HepG2 (cell line): Measurements from ENCODE around the gene DHFR. TPM values are rescaled to one million over a fixed set of nuclear protein-coding genes. Genes with fewer than 3 reads are reported as not detected.

Experiments used
- ATAC-seq: fragments of 200-7000 bp; cut with Tn5 transposase; 3 replicates; pipeline ENCODE4 v1.9.1; 2020; ENCODE audit warnings: mild to moderate bottlenecking, moderate library complexity
- BruUV-seq: library from RNA; stranded (reverse); fragments of 400-500 nt; replicated peaks from 2 replicates; lab custom pipeline; 2021; lab: Mats Ljungman, UMichigan
- CTCF ChIA-PET: fragments of 300-600 bp; formaldehyde crosslinking; extraction: SDS; loops from one replicate; lab custom pipeline; 2021; ENCODE audit warnings: low total read pairs, inconsistent platforms, low intra/inter-chr PET ratio; lab: Yijun Ruan, JAX
- POLR2A ChIA-PET: fragments of 350-600 bp; sonication (Branson Sonifier 250); formaldehyde crosslinking; loops from one replicate; lab custom pipeline; 2020; ENCODE audit warnings: antibody characterized with exemption, inconsistent platforms; lab: Yijun Ruan, JAX
- DNase-seq: peaks from one replicate; pipeline ENCODE4 v3.0.0-alpha.2; 2015; ENCODE audit warnings: low spot score
- FAIRE-seq: peaks from 3 replicates; lab custom pipeline; 2011; peaks lifted over from hg19 to GRCh38; lab: Jason Lieb, UNC
- H2AFZ ChIP-seq: one replicate; pipeline ENCODE4 v1.6.1; 2011; ENCODE audit warnings: low read length, inconsistent platforms
- H3K27ac ChIP-seq: fragments of 300-600 bp; 3 replicates; pipeline ENCODE4 v1.8.0; 2011; ENCODE audit warnings: mixed run types, mild to moderate bottlenecking, mixed read lengths, low read length, inconsistent platforms; ENCODE audit not compliant: insufficient read depth; ENCODE audit errors: extremely low read length
- H3K27me3 ChIP-seq, 2 experiments: fragments of 200-600 bp in 1 of 2; 2 replicates in 1 of 2; 3 replicates in 1 of 2; pipeline versions ENCODE4 v1.6.0 to v1.8.0; 2011; ENCODE audit warnings: low read length in 2 of 2, mild to moderate bottlenecking in 2 of 2, moderate library complexity in 2 of 2, inconsistent platforms in 1 of 2; ENCODE audit not compliant: insufficient read depth in 2 of 2, control insufficient read depth in 1 of 2
- H3K36me3 ChIP-seq, 2 experiments: fragments of 200-600 bp in 1 of 2; replicated peaks in 1 of 2; 2 replicates in 1 of 2; 3 replicates in 1 of 2; pipeline versions ENCODE4 v1.5.1 to v1.8.0; 2011; ENCODE audit warnings: low read length in 2 of 2, inconsistent platforms in 1 of 2; ENCODE audit not compliant: insufficient read depth in 2 of 2, control insufficient read depth in 1 of 2
- H3K4me1 ChIP-seq: 2 replicates; pipeline ENCODE4 v1.5.1; 2012; ENCODE audit warnings: low read length, inconsistent platforms; ENCODE audit not compliant: insufficient read depth
- H3K4me2 ChIP-seq: 2 replicates; pipeline ENCODE4 v1.6.0; 2011; ENCODE audit warnings: low read depth, low read length, inconsistent platforms
- H3K4me3 ChIP-seq, 3 experiments: fragments of 200-600 bp in 1 of 3; sonication (generic), shearing (Covaris generic) in 1 of 3; replicated peaks in 1 of 3; 2 replicates each; pipeline ENCODE4 v1.5.1; 2011 to 2016; ENCODE audit warnings: low read length in 3 of 3, inconsistent platforms in 2 of 3, low read depth in 2 of 3, mild to moderate bottlenecking in 2 of 3, control low read depth in 1 of 3, mixed read lengths in 1 of 3; ENCODE audit not compliant: insufficient read depth in 1 of 3
- H3K79me2 ChIP-seq: one replicate; pipeline ENCODE4 v1.6.1; 2011; ENCODE audit warnings: low read length, inconsistent platforms; ENCODE audit not compliant: insufficient read depth
- H3K9ac ChIP-seq: 2 replicates; pipeline ENCODE4 v1.6.0; 2011; ENCODE audit warnings: mild to moderate bottlenecking, low read depth, low read length, inconsistent platforms; ENCODE audit not compliant: insufficient read depth
- H3K9me3 ChIP-seq: 2 replicates; pipeline ENCODE4 v1.5.1; 2012; ENCODE audit warnings: mild to moderate bottlenecking, low read length
- H4K20me1 ChIP-seq: 2 replicates; pipeline ENCODE4 v1.6.0; 2011; ENCODE audit warnings: inconsistent platforms, mild to moderate bottlenecking, low read length, moderate library complexity; ENCODE audit not compliant: insufficient read depth
- CCAR2 ChIP-seq: fragments of 200-400 bp; formaldehyde crosslinking; optimal IDR thresholded peaks from 2 replicates; pipeline ENCODE3; 2018; ENCODE audit warnings: low read depth, mild to moderate bottlenecking, low read length, moderate library complexity
- ISL2 ChIP-seq: sonication (generic); formaldehyde crosslinking; IDR thresholded peaks from 2 replicates; pipeline ENCODE4 v1.5.0; 2020; ENCODE audit warnings: missing genetic modification reagents
- KMT2B ChIP-seq: IDR thresholded peaks from 2 replicates; pipeline ENCODE4 v1.6.1; 2016; ENCODE audit warnings: missing genetic modification reagents, missing compliant biosample characterization
- MIER3 ChIP-seq: IDR thresholded peaks from 2 replicates; pipeline ENCODE4 v1.6.1; 2016; ENCODE audit warnings: missing compliant biosample characterization, borderline replicate concordance
- RERE ChIP-seq: IDR thresholded peaks from 2 replicates; pipeline ENCODE4 v1.6.1; 2016; ENCODE audit warnings: low read depth, missing genetic modification reagents, missing compliant biosample characterization
- ZFP62 ChIP-seq: sonication (generic); formaldehyde crosslinking; IDR thresholded peaks from 2 replicates; pipeline ENCODE4 v1.4.0; 2020; ENCODE audit warnings: missing genetic modification reagents
- ZNF512B ChIP-seq: sonication (generic); formaldehyde crosslinking; IDR thresholded peaks from 2 replicates; pipeline ENCODE4 v1.5.1; 2020; ENCODE audit warnings: missing genetic modification reagents, mild to moderate bottlenecking, borderline replicate concordance
- ZNF770 ChIP-seq: sonication (generic); formaldehyde crosslinking; IDR thresholded peaks from 2 replicates; pipeline ENCODE4 v1.5.0; 2020; ENCODE audit warnings: mild to moderate bottlenecking, missing genetic modification reagents
- WGBS: methylation state at CpG from one replicate; pipeline ENCODE4 v1.1.6; 2017; ENCODE audit warnings: low lambda C conversion rate; 5-methylcytosine and 5-hydroxymethylcytosine counted together
- in situ Hi-C: cut with HindIII; loops from 2 replicates; pipeline ENCODE4 v1.10.0; 2017; ENCODE audit warnings: low pct_unique_long_range_greater_than_20kb; ENCODE audit not compliant: extremely low pct_ligation_motif_present
- intact Hi-C: fragments of 100-400 bp; cut with micrococcal nuclease; formaldehyde crosslinking; loops from one replicate; pipeline ENCODE4 v1.10.0; 2022; ENCODE audit not compliant: unreplicated experiment
- polyA plus RNA-seq, 8 experiments: library from polyadenylated mRNA; depleted of rRNA in 3 of 8; stranded (reverse) in 7 of 8; unstranded in 1 of 8; fragments of >200 nt; fragmentation: Illumina TruSeq in 4 of 8; extraction: Trizol in 4 of 8; gene quantifications; 2 replicates each; pipeline versions ENCODE4 v1.2.1 to v1.2.3, GENCODE V29; 2011 to 2016; ENCODE audit warnings: low read depth in 4 of 8, missing spikeins in 1 of 8, mixed read lengths in 1 of 8; ENCODE audit not compliant: insufficient read depth in 1 of 8
- total RNA-seq, 5 experiments: library from RNA; depleted of rRNA; stranded (reverse); fragments of >200 nt; fragmentation: Illumina TruSeq; extraction: Trizol; gene quantifications; 2 replicates each; pipeline ENCODE4 v1.2.3, GENCODE V29; 2016; ENCODE audit warnings: low read depth in 1 of 5
- TF ChIP-seq, protein P1 (sequence below), 2 experiments: fragments of 450-650 bp in 1 of 2; sonication (generic) in 1 of 2; formaldehyde crosslinking; IDR thresholded peaks; 2 replicates each; pipeline versions ENCODE4 v1.5.0 to v1.8.0; 2020 to 2022; ENCODE audit warnings: mild to moderate bottlenecking in 1 of 2, missing genetic modification reagents in 1 of 2

DHFR gene
- total and polyA plus RNA-seq, 2 of the 13 experiments (the other 11 are each of a cell fraction or from before 2014, with no cell fraction given): 22.8 to 59.0 TPM

DNA sequence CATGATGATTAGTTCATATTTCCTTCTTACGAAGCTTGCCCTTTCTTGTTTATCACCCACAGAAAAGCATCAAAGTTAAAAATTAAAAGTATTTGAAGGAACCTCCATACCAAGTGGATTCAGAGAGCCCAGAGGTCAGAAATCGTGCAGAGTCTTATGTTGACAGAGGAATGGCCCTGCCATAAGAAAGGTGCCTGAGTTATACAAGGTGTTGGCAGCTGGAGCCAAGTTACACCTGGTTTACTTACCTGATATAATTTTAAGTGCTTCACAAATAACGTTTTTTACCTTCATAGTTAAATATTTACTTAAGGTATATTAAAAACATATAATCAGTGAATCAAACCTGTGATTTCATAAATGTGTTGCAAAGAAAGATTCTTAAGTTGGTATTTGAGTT, 42.3 kb upstream of the DHFR start (continued):
- TF ChIP-seq ZNF512B (CRISPR knock-in tag): no peak
- TF ChIP-seq CCAR2: no peak
- no peak for TF ChIP-seq MIER3
- TF ChIP-seq ZNF770 (CRISPR knock-in tag): no peak
- TF ChIP-seq, protein P1, sequence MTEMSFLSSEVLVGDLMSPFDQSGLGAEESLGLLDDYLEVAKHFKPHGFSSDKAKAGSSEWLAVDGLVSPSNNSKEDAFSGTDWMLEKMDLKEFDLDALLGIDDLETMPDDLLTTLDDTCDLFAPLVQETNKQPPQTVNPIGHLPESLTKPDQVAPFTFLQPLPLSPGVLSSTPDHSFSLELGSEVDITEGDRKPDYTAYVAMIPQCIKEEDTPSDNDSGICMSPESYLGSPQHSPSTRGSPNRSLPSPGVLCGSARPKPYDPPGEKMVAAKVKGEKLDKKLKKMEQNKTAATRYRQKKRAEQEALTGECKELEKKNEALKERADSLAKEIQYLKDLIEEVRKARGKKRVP (CRISPR knock-in tag; IDR thresholded peaks at IDR 0.05): no peak
- TF ChIP-seq, all 625 proteins: peak for 0

DNA sequence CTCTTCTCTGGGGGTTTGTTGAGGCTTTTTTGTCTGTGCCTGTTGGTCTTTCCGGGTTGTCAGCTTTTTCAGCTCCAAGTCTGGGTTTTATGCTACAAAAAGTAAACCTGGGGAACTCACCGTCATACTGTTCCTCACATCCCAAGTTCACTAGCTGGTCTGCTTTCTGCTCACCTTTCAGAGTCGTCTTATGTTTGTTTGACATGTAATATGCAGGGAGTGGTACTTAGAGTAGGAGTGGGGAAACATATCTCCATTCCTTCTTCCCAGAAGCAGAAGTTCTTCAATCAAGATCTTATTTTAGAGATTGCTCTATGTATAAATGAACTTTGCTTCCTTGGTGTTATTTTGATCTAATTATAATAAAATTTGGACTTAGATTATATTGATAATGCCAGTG, 41.7 kb upstream of the DHFR start:
- in situ Hi-C loops: no loop called here
- WGBS: 96% methylated on average over 3 of the region's 3 CpGs
- Histone ChIP-seq H3K4me1 (no peaks in the 10 kb centered on the region; the same call in 1 of the 2 replicates), H3K36me3 (peaks cover 0 to 3% of the 10 kb centered on the region in 2 experiments; a peak in 1 of 5 replicates), H3K4me2 (no peak overlapping the region), H3K4me3 (no peak overlapping the region), H3K27ac (no peak overlapping the region)
- FAIRE-seq (no peak), ATAC-seq (no peak)
- POLR2A ChIA-PET: no interaction called here
- TF ChIP-seq KMT2B (CRISPR knock-in tag) (no peak), ISL2 (CRISPR knock-in tag) (no peak), RERE (no peak), ZFP62 (CRISPR knock-in tag) (no peak)
- TF ChIP-seq, all 625 proteins: peak for 0
- CTCF ChIA-PET: no interaction called here
- Histone ChIP-seq H4K20me1 (no peaks in the 10 kb centered on the region), H3K27me3 (no peaks in the 10 kb centered on the region), H3K9me3 (no peaks in the 10 kb centered on the region), H2AFZ (no peak overlapping the region), H3K9ac (no peak overlapping the region), H3K79me2 (no peaks in the 10 kb centered on the region)
- no peak for DNase-seq
- intact Hi-C loops: no loop called here
- no TSS peak for BruUV-seq
